ENCODE data around the gene TPRG1.
A peak's percentile ranks its signal among the peaks of the same experiment; 100 is the strongest.

TPRG1 gene

GRCh38 chr3:189337673-189338091 is 165.9 kb downstream of the TPRG1 start:
- H3K9me3 ChIP-seq (ENCODE audit: control insufficient read depth, low read length): no peaks in the 10 kb centered on the region
- H3K36me3 ChIP-seq (ENCODE audit: control insufficient read depth, insufficient read depth, low read length): no peaks in the 10 kb centered on the region
- H3K4me3 ChIP-seq (ENCODE audit: low read length): no peak overlapping the region
- peaks cover 23% of the 10 kb centered on the region for H3K4me1 ChIP-seq (ENCODE audit: control insufficient read depth, insufficient read depth, low read length)
- no peaks in the 10 kb centered on the region for H3K27me3 ChIP-seq (ENCODE audit: control insufficient read depth, insufficient read depth, low read length)
- H3K9ac ChIP-seq (ENCODE audit: low read length): no peak overlapping the region

GRCh38 chr3:189338366-189338765 is 166.6 kb downstream of the TPRG1 start:
- H3K9me3 ChIP-seq (ENCODE audit: control insufficient read depth, low read length): no peaks in the 10 kb centered on the region
- H3K27me3 ChIP-seq (ENCODE audit: control insufficient read depth, insufficient read depth, low read length): no peaks in the 10 kb centered on the region
- H3K4me3 ChIP-seq (ENCODE audit: low read length): no peak overlapping the region
- no peaks in the 10 kb centered on the region for H3K36me3 ChIP-seq (ENCODE audit: control insufficient read depth, insufficient read depth, low read length)
- H3K4me1 ChIP-seq (ENCODE audit: control insufficient read depth, insufficient read depth, low read length): peaks cover 23% of the 10 kb centered on the region
- no peak overlapping the region for H3K9ac ChIP-seq (ENCODE audit: low read length)

- Histone ChIP-seq H3K36me3 (ENCODE audit: control insufficient read depth, insufficient read depth, low read length) (no peaks in the 10 kb centered on the region), H3K4me1 (ENCODE audit: control insufficient read depth, insufficient read depth, low read length) (peaks cover 10% of the 10 kb centered on the region), H3K9me3 (ENCODE audit: control insufficient read depth, low read length) (no peaks in the 10 kb centered on the region), H3K27me3 (ENCODE audit: control insufficient read depth, insufficient read depth, low read length) (no peaks in the 10 kb centered on the region), H3K9ac (ENCODE audit: low read length) (no peak overlapping the region), H3K4me3 (ENCODE audit: low read length) (no peak overlapping the region)
Observed at GRCh38 chr3:189339996-189340395, 168.2 kb downstream of the TPRG1 start.

GRCh38 chr3:189340680-189341460 is 169.1 kb downstream of the TPRG1 start:
- Histone ChIP-seq H3K36me3 (ENCODE audit: control insufficient read depth, insufficient read depth, low read length) (no peaks in the 10 kb centered on the region), H3K9me3 (ENCODE audit: control insufficient read depth, low read length) (no peaks in the 10 kb centered on the region), H3K9ac (ENCODE audit: low read length) (no peak overlapping the region), H3K4me3 (ENCODE audit: low read length) (no peak overlapping the region), H3K4me1 (ENCODE audit: control insufficient read depth, insufficient read depth, low read length) (peaks cover 9% of the 10 kb centered on the region), H3K27me3 (ENCODE audit: control insufficient read depth, insufficient read depth, low read length) (no peaks in the 10 kb centered on the region)

- Histone ChIP-seq H3K4me1 (ENCODE audit: control insufficient read depth, insufficient read depth, low read length) (peaks cover 9% of the 10 kb centered on the region), H3K4me3 (ENCODE audit: low read length) (no peak overlapping the region), H3K27me3 (ENCODE audit: control insufficient read depth, insufficient read depth, low read length) (no peaks in the 10 kb centered on the region), H3K9ac (ENCODE audit: low read length) (no peak overlapping the region), H3K9me3 (ENCODE audit: control insufficient read depth, low read length) (no peaks in the 10 kb centered on the region), H3K36me3 (ENCODE audit: control insufficient read depth, insufficient read depth, low read length) (no peaks in the 10 kb centered on the region)
Observed at GRCh38 chr3:189342811-189343210, 171.0 kb downstream of the TPRG1 start.

GRCh38 chr3:189344996-189345395 is 173.2 kb downstream of the TPRG1 start:
- Histone ChIP-seq H3K9ac (ENCODE audit: low read length) (no peak overlapping the region), H3K4me3 (ENCODE audit: low read length) (no peak overlapping the region), H3K9me3 (ENCODE audit: control insufficient read depth, low read length) (no peaks in the 10 kb centered on the region), H3K36me3 (ENCODE audit: control insufficient read depth, insufficient read depth, low read length) (no peaks in the 10 kb centered on the region), H3K27me3 (ENCODE audit: control insufficient read depth, insufficient read depth, low read length) (no peaks in the 10 kb centered on the region), H3K4me1 (ENCODE audit: control insufficient read depth, insufficient read depth, low read length) (no peaks in the 10 kb centered on the region)

GRCh38 chr3:189349772-189350171 is 178.0 kb downstream of the TPRG1 start:
- H3K9ac ChIP-seq (ENCODE audit: low read length): no peak overlapping the region
- H3K4me3 ChIP-seq (ENCODE audit: low read length): no peak overlapping the region
- H3K9me3 ChIP-seq (ENCODE audit: control insufficient read depth, low read length): no peaks in the 10 kb centered on the region
- no peaks in the 10 kb centered on the region for H3K27me3 ChIP-seq (ENCODE audit: control insufficient read depth, insufficient read depth, low read length)
- H3K36me3 ChIP-seq (ENCODE audit: control insufficient read depth, insufficient read depth, low read length): no peaks in the 10 kb centered on the region
- peaks cover 18% of the 10 kb centered on the region for H3K4me1 ChIP-seq (ENCODE audit: control insufficient read depth, insufficient read depth, low read length)

GRCh38 chr3:189353318-189353965 is 181.7 kb downstream of the TPRG1 start:
- no peak overlapping the region for H3K9ac ChIP-seq (ENCODE audit: low read length)
- H3K4me3 ChIP-seq (ENCODE audit: low read length): no peak overlapping the region
- H3K4me1 ChIP-seq (ENCODE audit: control insufficient read depth, insufficient read depth, low read length): peaks cover 31% of the 10 kb centered on the region
- no peaks in the 10 kb centered on the region for H3K27me3 ChIP-seq (ENCODE audit: control insufficient read depth, insufficient read depth, low read length)
- no peaks in the 10 kb centered on the region for H3K9me3 ChIP-seq (ENCODE audit: control insufficient read depth, low read length)
- H3K36me3 ChIP-seq (ENCODE audit: control insufficient read depth, insufficient read depth, low read length): no peaks in the 10 kb centered on the region

GRCh38 chr3:189353988-189354889 is 182.5 kb downstream of the TPRG1 start:
- H3K4me3 ChIP-seq (ENCODE audit: low read length): no peak overlapping the region
- H3K36me3 ChIP-seq (ENCODE audit: control insufficient read depth, insufficient read depth, low read length): no peaks in the 10 kb centered on the region
- no peaks in the 10 kb centered on the region for H3K27me3 ChIP-seq (ENCODE audit: control insufficient read depth, insufficient read depth, low read length)
- H3K4me1 ChIP-seq (ENCODE audit: control insufficient read depth, insufficient read depth, low read length): peaks cover 31% of the 10 kb centered on the region
- no peaks in the 10 kb centered on the region for H3K9me3 ChIP-seq (ENCODE audit: control insufficient read depth, low read length)
- peak overlapping the region; percentile 7 for H3K9ac ChIP-seq (ENCODE audit: low read length)

GRCh38 chr3:189355115-189355480 is 183.3 kb downstream of the TPRG1 start:
- Histone ChIP-seq H3K4me1 (ENCODE audit: control insufficient read depth, insufficient read depth, low read length) (peaks cover 31% of the 10 kb centered on the region), H3K9me3 (ENCODE audit: control insufficient read depth, low read length) (no peaks in the 10 kb centered on the region), H3K36me3 (ENCODE audit: control insufficient read depth, insufficient read depth, low read length) (no peaks in the 10 kb centered on the region), H3K9ac (ENCODE audit: low read length) (peak overlapping the region; percentile 36), H3K4me3 (ENCODE audit: low read length) (no peak overlapping the region), H3K27me3 (ENCODE audit: control insufficient read depth, insufficient read depth, low read length) (no peaks in the 10 kb centered on the region)

- Histone ChIP-seq H3K4me3 (ENCODE audit: low read length) (no peak overlapping the region), H3K9me3 (ENCODE audit: control insufficient read depth, low read length) (no peaks in the 10 kb centered on the region), H3K36me3 (ENCODE audit: control insufficient read depth, insufficient read depth, low read length) (no peaks in the 10 kb centered on the region), H3K4me1 (ENCODE audit: control insufficient read depth, insufficient read depth, low read length) (peaks cover 31% of the 10 kb centered on the region), H3K9ac (ENCODE audit: low read length) (peak overlapping the region; percentile 36), H3K27me3 (ENCODE audit: control insufficient read depth, insufficient read depth, low read length) (no peaks in the 10 kb centered on the region)
Observed at GRCh38 chr3:189355481-189356201, 183.9 kb downstream of the TPRG1 start.

All from mucosa of stomach (tissue), 1 donor.